ENCODE results near the gene PIGBOS1. TPM values are rescaled to one million over a fixed set of nuclear protein-coding genes. Genes with fewer than 3 reads are reported as not detected.

Gene PIGBOS1
- total RNA-seq, 1 experiment from 2014 or later: 13.0 TPM

GRCh38 chr15:55366981-55367380 lies 48.1 kb upstream of the PIGBOS1 start (continued):
- TF ChIP-seq USF1 (CRISPR knock-in tag; IDR thresholded peaks at IDR 0.05) (no peak), MAX (CRISPR knock-in tag; IDR thresholded peaks at IDR 0.05) (no peak), STAT6 (CRISPR knock-in tag; conservative IDR thresholded peaks at IDR 0.05; ENCODE audit: low read depth) (no peak), ZNF317 (CRISPR knock-in tag; IDR thresholded peaks at IDR 0.05; ENCODE audit: borderline replicate concordance, low read depth) (no peak), NFATC4 (CRISPR knock-in tag; IDR thresholded peaks at IDR 0.05) (no peak), JUN (CRISPR knock-in tag; IDR thresholded peaks at IDR 0.05) (no peak), ZNF423 (CRISPR knock-in tag; IDR thresholded peaks at IDR 0.05) (no peak), ZNF532 (CRISPR knock-in tag; IDR thresholded peaks at IDR 0.05; ENCODE audit: borderline replicate concordance) (no peak), NR3C1 (CRISPR knock-in tag; conservative IDR thresholded peaks at IDR 0.05; ENCODE audit: low read depth) (no peak), HMGA2 (CRISPR knock-in tag; IDR thresholded peaks at IDR 0.05) (no peak)

GRCh38 chr15:55362641-55363040 lies 43.7 kb upstream of the PIGBOS1 start:
- POLR2A ChIA-PET: no interaction called here
- TF ChIP-seq ATF3 (CRISPR knock-in tag; conservative IDR thresholded peaks at IDR 0.05): no peak
- TF ChIP-seq TEAD1 (CRISPR knock-in tag; IDR thresholded peaks at IDR 0.05): no peak
- 0 out of 2 replicates have a peak, but pooled peaks have one; percentile 1 for TF ChIP-seq ZNF121 (CRISPR knock-in tag; IDR thresholded peaks at IDR 0.05)
- no peak for TF ChIP-seq HMGXB4 (CRISPR knock-in tag; IDR thresholded peaks at IDR 0.05)
- H3K4me1 Mint-ChIP-seq: peaks cover 9% of the 10 kb centered on the region

GRCh38 chr15:55361048-55361447 lies 42.1 kb upstream of the PIGBOS1 start:
- Mint-ChIP-seq H3K9me3 (no peaks in the 10 kb centered on the region), H3K27ac (no peak overlapping the region), H3K27me3 (ENCODE audit: low read depth) (no peaks in the 10 kb centered on the region), H3K4me3 (no peak overlapping the region), H3K4me1 (peaks cover 9% of the 10 kb centered on the region), H3K36me3 (no peaks in the 10 kb centered on the region)
- CTCF ChIA-PET: no interaction called here
- POLR2A ChIA-PET: no interaction called here
- ATAC-seq (no peak), DNase-seq (ENCODE audit: low spot score) (no peak)
- no peak for TF ChIP-seq FOXJ3 (CRISPR knock-in tag; IDR thresholded peaks at IDR 0.05; ENCODE audit: borderline replicate concordance)
- TF ChIP-seq MYBL2 (CRISPR knock-in tag; IDR thresholded peaks at IDR 0.05): no peak
- TF ChIP-seq USF2 (CRISPR knock-in tag; IDR thresholded peaks at IDR 0.05): no peak
- TF ChIP-seq TEAD1 (CRISPR knock-in tag; IDR thresholded peaks at IDR 0.05): no peak
- TF ChIP-seq ZNF423 (CRISPR knock-in tag; IDR thresholded peaks at IDR 0.05): no peak
- no peak for TF ChIP-seq NFATC4 (CRISPR knock-in tag; IDR thresholded peaks at IDR 0.05)
- TF ChIP-seq NFYB (CRISPR knock-in tag; conservative IDR thresholded peaks at IDR 0.05; ENCODE audit: low read depth): no peak
- no peak for TF ChIP-seq IRF2 (CRISPR knock-in tag; IDR thresholded peaks at IDR 0.05; ENCODE audit: borderline replicate concordance, low read depth)

More at GRCh38 chr15:55362641-55363040, 43.7 kb upstream of the PIGBOS1 start:
- Mint-ChIP-seq H3K4me3 (no peak overlapping the region), H3K27ac (no peak overlapping the region), H3K36me3 (no peaks in the 10 kb centered on the region), H3K9me3 (no peaks in the 10 kb centered on the region), H3K27me3 (ENCODE audit: low read depth) (no peaks in the 10 kb centered on the region)
- DNase-seq (ENCODE audit: low spot score) (no peak), ATAC-seq (no peak)
- CTCF ChIA-PET: interaction anchor here (0.6 kb wide), 1 partner anchor 73 kb away, joined by 3 read pairs; no protein-coding TSS in a partner anchor
